ENCODE measurements around the gene CUL7.
"Not testable (repeated sequence)": the region's sequence is repeated elsewhere in the genome, so short reads cannot be mapped to it uniquely, and the experiment has no call there.

CUL7 gene

GRCh38 chr6:43013843-43014433 is 39.7 kb downstream of the CUL7 start, which contains the start of the genes KLHDC3 and MEA1:
KLHDC3 (plus strand) TSS chr6:43014249; CDS start chr6:43017193, 2,944 bp downstream.
MEA1 (minus strand) TSS chr6:43013946; CDS start chr6:43013813, 133 bp downstream.
- DNase-seq = peak; percentile 100

- peak; percentile 72 for DNase-seq
These were observed 40.4 kb downstream of the CUL7 start for GRCh38 chr6:43013097-43013842.

- no peak for DNase-seq
These were observed 41.3 kb downstream of the CUL7 start for GRCh38 chr6:43012364-43012763.

- DNase-seq = no peak
These were observed 42.4 kb downstream of the CUL7 start for GRCh38 chr6:43011207-43011606.

GRCh38 chr6:43009124-43009523 is 44.5 kb downstream of the CUL7 start:
- DNase-seq = peak; percentile 5

- DNase-seq = no peak
These were observed 46.5 kb downstream of the CUL7 start for GRCh38 chr6:43007126-43007525.

- no peak for DNase-seq
These were observed 47.4 kb downstream of the CUL7 start for GRCh38 chr6:43006251-43006650.

GRCh38 chr6:43005844-43006243 is 47.8 kb downstream of the CUL7 start:
- DNase-seq = no peak

- no peak for DNase-seq
These were observed 51.8 kb downstream of the CUL7 start for GRCh38 chr6:43001843-43002242.

- not testable (repeated sequence) for DNase-seq
These were observed 55.4 kb downstream of the CUL7 start for GRCh38 chr6:42998205-42998604.

GRCh38 chr6:42996513-42996912 is 57.1 kb downstream of the CUL7 start:
- DNase-seq = no peak

- DNase-seq = no peak
These were observed 60.2 kb downstream of the CUL7 start for GRCh38 chr6:42993445-42993844.

GRCh38 chr6:42989923-42990322 is 63.7 kb downstream of the CUL7 start:
- DNase-seq = no peak

GRCh38 chr6:42988486-42989020 is 65.1 kb downstream of the CUL7 start:
- no peak for DNase-seq

Data from NCI-H1092 treated with DMSO at 0.1 percent for 48 hours (cell line).